SK-N-SH (cell line): ENCODE data around the gene PPP1R11.

Source experiments
- EP300 ChIP-seq, 2 experiments: IDR thresholded peaks; 2 replicates each; pipeline versions ENCODE4 v1.4.0 to v1.6.1; 2012; ENCODE audit warnings: borderline replicate concordance in 1 of 2, low read depth in 1 of 2, low read length in 1 of 2
- TF ChIP-seq, protein P1 (sequence below): IDR thresholded peaks from 2 replicates; pipeline ENCODE4 v1.4.0; 2012; ENCODE audit warnings: low read depth
- TF ChIP-seq, protein P2 (sequence below): fragments of 200-600 bp; sonication (generic); IDR thresholded peaks from 2 replicates; pipeline ENCODE4 v1.6.1; 2017; ENCODE audit warnings: antibody characterized with exemption, mild to moderate bottlenecking, moderate library complexity

GRCh38 chr6:30029588-30029987, 37.4 kb upstream of the PPP1R11 start:
- TF ChIP-seq, protein P1, sequence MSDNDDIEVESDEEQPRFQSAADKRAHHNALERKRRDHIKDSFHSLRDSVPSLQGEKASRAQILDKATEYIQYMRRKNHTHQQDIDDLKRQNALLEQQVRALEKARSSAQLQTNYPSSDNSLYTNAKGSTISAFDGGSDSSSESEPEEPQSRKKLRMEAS = no peak
- TF ChIP-seq, protein P2, sequence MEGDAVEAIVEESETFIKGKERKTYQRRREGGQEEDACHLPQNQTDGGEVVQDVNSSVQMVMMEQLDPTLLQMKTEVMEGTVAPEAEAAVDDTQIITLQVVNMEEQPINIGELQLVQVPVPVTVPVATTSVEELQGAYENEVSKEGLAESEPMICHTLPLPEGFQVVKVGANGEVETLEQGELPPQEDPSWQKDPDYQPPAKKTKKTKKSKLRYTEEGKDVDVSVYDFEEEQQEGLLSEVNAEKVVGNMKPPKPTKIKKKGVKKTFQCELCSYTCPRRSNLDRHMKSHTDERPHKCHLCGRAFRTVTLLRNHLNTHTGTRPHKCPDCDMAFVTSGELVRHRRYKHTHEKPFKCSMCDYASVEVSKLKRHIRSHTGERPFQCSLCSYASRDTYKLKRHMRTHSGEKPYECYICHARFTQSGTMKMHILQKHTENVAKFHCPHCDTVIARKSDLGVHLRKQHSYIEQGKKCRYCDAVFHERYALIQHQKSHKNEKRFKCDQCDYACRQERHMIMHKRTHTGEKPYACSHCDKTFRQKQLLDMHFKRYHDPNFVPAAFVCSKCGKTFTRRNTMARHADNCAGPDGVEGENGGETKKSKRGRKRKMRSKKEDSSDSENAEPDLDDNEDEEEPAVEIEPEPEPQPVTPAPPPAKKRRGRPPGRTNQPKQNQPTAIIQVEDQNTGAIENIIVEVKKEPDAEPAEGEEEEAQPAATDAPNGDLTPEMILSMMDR = no peak
- TF ChIP-seq EP300 (IDR thresholded peaks at IDR 0.05; ENCODE audit: borderline replicate concordance in 1 of 2, low read depth in 1 of 2, low read length in 1 of 2) = no peak
